Natural killer cell (primary cell): Measurements from ENCODE around the gene ZMIZ1. TPM values are rescaled to one million over a fixed set of nuclear protein-coding genes. Genes with fewer than 3 reads are reported as not detected.
A peak's percentile ranks its signal among the peaks of the same experiment; 100 is the strongest.

Source experiments
- ATAC-seq, 3 donors: fragments of 150-1000 bp in 2 of 3; fragments of 200-7000 bp in 1 of 3; cut with Tn5 transposase; 1 replicate in 1 of 3; 2 replicates in 2 of 3; pipeline ENCODE4 v1.10.0; 2021; ENCODE audit warnings: mild to moderate bottlenecking in 2 of 3, moderate library complexity in 2 of 3
- DNase-seq, 2 donors: peaks; one replicate each; pipeline versions ENCODE4 v3.0.0 to v3.0.0-alpha.2; 2013 to 2021; ENCODE audit warnings: mixed read lengths in 1 of 2
- H3K27ac ChIP-seq: one replicate; pipeline ENCODE4 v1.5.1; 2013; ENCODE audit warnings: mild to moderate bottlenecking, low read length
- H3K27me3 ChIP-seq: one replicate; pipeline ENCODE4 v1.6.1; 2013; ENCODE audit warnings: low read length; ENCODE audit not compliant: control insufficient read depth, insufficient read depth
- H3K36me3 ChIP-seq: one replicate; pipeline ENCODE4 v1.6.1; 2013; ENCODE audit warnings: low read length; ENCODE audit not compliant: control insufficient read depth, insufficient read depth
- H3K4me1 ChIP-seq: one replicate; pipeline ENCODE4 v1.6.1; 2013; ENCODE audit warnings: low read length; ENCODE audit not compliant: control insufficient read depth, insufficient read depth
- H3K4me3 ChIP-seq: one replicate; pipeline ENCODE4 v1.5.1; 2013; ENCODE audit warnings: low read length
- H3K9me3 ChIP-seq: one replicate; pipeline ENCODE4 v1.6.1; 2013; ENCODE audit warnings: low read length; ENCODE audit not compliant: control insufficient read depth, insufficient read depth
- H3K27ac Mint-ChIP-seq, 2 donors: one replicate each; pipeline ENCODE4 v1.8.0; 2022; ENCODE audit warnings: mild to moderate bottlenecking in 2 of 2, mixed read lengths in 2 of 2, moderate library complexity in 1 of 2
- H3K27me3 Mint-ChIP-seq, 2 donors: one replicate each; pipeline ENCODE4 v1.8.0; 2022; ENCODE audit warnings: low read depth in 2 of 2, mixed read lengths in 2 of 2
- H3K36me3 Mint-ChIP-seq: one replicate; pipeline ENCODE4 v1.8.0; 2022; ENCODE audit warnings: mixed read lengths
- H3K4me1 Mint-ChIP-seq, 2 donors: one replicate each; pipeline ENCODE4 v1.8.0; 2022; ENCODE audit warnings: mixed read lengths in 2 of 2
- H3K4me3 Mint-ChIP-seq: one replicate; pipeline ENCODE4 v1.8.0; 2022; ENCODE audit warnings: mild to moderate bottlenecking, moderate library complexity, mixed read lengths
- H3K9me3 Mint-ChIP-seq, 2 donors: one replicate each; pipeline ENCODE4 v1.8.0; 2022; ENCODE audit warnings: mixed read lengths in 2 of 2
- CTCF ChIP-seq: fragments of 200-600 bp; IDR thresholded peaks from one replicate; pipeline ENCODE4 v1.8.0; 2022; ENCODE audit warnings: antibody characterized with exemption
- WGBS: methylation state at CpG from one replicate; pipeline ENCODE4 v1.1.7; 2013; ENCODE audit warnings: missing lambda C conversion rate; ENCODE audit not compliant: insufficient coverage; 5-methylcytosine and 5-hydroxymethylcytosine counted together
- intact Hi-C: fragments of 100-400 bp; cut with micrococcal nuclease; formaldehyde crosslinking; loops from one replicate; pipeline ENCODE4 v1.14.2; 2022
- total RNA-seq, 4 donors: library from RNA; stranded (reverse); fragments of 120-200 nt in 1 of 4; gene quantifications; one replicate each; pipeline versions ENCODE4 v1.2.3 to v1.2.4, GENCODE V29; 2013 to 2022

ZMIZ1 gene
- total RNA-seq, 3 donors from 2014 or later (not counting 1 experiment from before 2014, with no cell fraction given) = 36.5 to 51.5 (median 37.9) TPM

GRCh38 chr10:79145174-79145483 is 76.4 kb downstream of the ZMIZ1 start:
- DNase-seq (no peak), ATAC-seq (no peak)
- peaks cover 80% of the 10 kb centered on the region for H3K4me1 ChIP-seq
- no peak overlapping the region for H3K4me3 ChIP-seq
- H3K36me3 ChIP-seq = peaks cover 2% of the 10 kb centered on the region
- no peak for TF ChIP-seq CTCF
- no peaks in the 10 kb centered on the region for H3K36me3 Mint-ChIP-seq
- no peaks in the 10 kb centered on the region for H3K9me3 Mint-ChIP-seq
- peaks cover 63 to 93% of the 10 kb centered on the region in 2 donors for H3K4me1 Mint-ChIP-seq
- H3K4me3 Mint-ChIP-seq = peak overlapping the region; percentile 47
- H3K9me3 ChIP-seq = no peaks in the 10 kb centered on the region
- 81% methylated on average over 5 of the region's 5 CpGs for WGBS
- no peak overlapping the region for H3K27ac ChIP-seq
- intact Hi-C loops = loop anchor here (5.0 kb wide), 1 partner anchor 78 kb away; the partner anchor contains the start of gene ZMIZ1
- peak overlapping the region; percentile 70 to 71 for H3K27ac Mint-ChIP-seq
- no peaks in the 10 kb centered on the region for H3K27me3 Mint-ChIP-seq
- H3K27me3 ChIP-seq = no peaks in the 10 kb centered on the region

GRCh38 chr10:79145517-79146470 is 77.0 kb downstream of the ZMIZ1 start:
- DNase-seq (no peak), ATAC-seq (no peak)
- H3K9me3 Mint-ChIP-seq = no peaks in the 10 kb centered on the region
- Histone ChIP-seq H3K9me3 (no peaks in the 10 kb centered on the region), H3K27me3 (no peaks in the 10 kb centered on the region), H3K4me3 (no peak overlapping the region), H3K27ac (peak overlapping the region; percentile 53), H3K4me1 (peaks cover 84% of the 10 kb centered on the region), H3K36me3 (no peaks in the 10 kb centered on the region)
- peaks cover 68 to 93% of the 10 kb centered on the region in 2 donors for H3K4me1 Mint-ChIP-seq
- no peaks in the 10 kb centered on the region for H3K27me3 Mint-ChIP-seq
- intact Hi-C loops = loop anchor here (5.0 kb wide), 1 partner anchor 78 kb away; the partner anchor contains the start of gene ZMIZ1
- H3K36me3 Mint-ChIP-seq = no peaks in the 10 kb centered on the region
- TF ChIP-seq CTCF = no peak
- H3K27ac Mint-ChIP-seq = peak overlapping the region; percentile 70 to 71
- WGBS = 91% methylated on average over 9 of the region's 9 CpGs
- H3K4me3 Mint-ChIP-seq = peak overlapping the region; percentile 37

GRCh38 chr10:79146611-79147130 is 77.9 kb downstream of the ZMIZ1 start:
- ATAC-seq = peak in 2 of 3 donors; percentile 32 to 38
- no peaks in the 10 kb centered on the region for H3K9me3 ChIP-seq
- no peak overlapping the region for H3K4me3 ChIP-seq
- Mint-ChIP-seq H3K4me1 (peaks cover 65 to 93% of the 10 kb centered on the region in 2 donors), H3K36me3 (no peaks in the 10 kb centered on the region), H3K4me3 (no peak overlapping the region), H3K27me3 (no peaks in the 10 kb centered on the region), H3K27ac (peak overlapping the region; percentile 70 to 71), H3K9me3 (no peaks in the 10 kb centered on the region)
- WGBS = 33% methylated on average over 13 of the region's 13 CpGs
- H3K36me3 ChIP-seq = no peaks in the 10 kb centered on the region
- no peak for TF ChIP-seq CTCF
- H3K27me3 ChIP-seq = no peaks in the 10 kb centered on the region
- peak in 1 of 2 donors; percentile 50 for DNase-seq
- intact Hi-C loops = loop anchor here (5.0 kb wide), 1 partner anchor 79 kb away; the partner anchor contains the start of gene ZMIZ1
- H3K4me1 ChIP-seq = peaks cover 92% of the 10 kb centered on the region
- peak overlapping the region; percentile 53 for H3K27ac ChIP-seq
